ENCODE measurements around the gene KLHL30. TPM values are rescaled to one million over a fixed set of nuclear protein-coding genes. Genes with fewer than 3 reads are reported as not detected.

Gene KLHL30
- total and polyA plus RNA-seq, 11 donors = 5.1 to 43.7 (median 23.0) TPM

GRCh38 chr2:238123991-238124470 is 14.4 kb upstream of the KLHL30 start:
- intact Hi-C loops (cut with DNase I) = no loop called here
- DNase-seq (peak in 2 of 5 donors; percentile 11 to 49), ATAC-seq (no peak)
- Histone ChIP-seq H3K27me3 (no peaks in the 10 kb centered on the region), H3K36me3 (no peaks in the 10 kb centered on the region), H3K9me3 (no peaks in the 10 kb centered on the region), H3K4me1 (peaks cover 0 to 14% (median 0%) of the 10 kb centered on the region in 12 donors), H3K27ac (no peak overlapping the region), H3K4me3 (no peak overlapping the region)
- TF ChIP-seq POLR2A (IDR thresholded peaks at IDR 0.05) (no peak), CTCF (IDR thresholded peaks at IDR 0.05) (no peak)
- WGBS, 4 donors = 74 to 84% (median 76%) methylated on average over 8 to 14 of the region's 14 CpGs

GRCh38 chr2:238124488-238125126 is 13.9 kb upstream of the KLHL30 start:
- peaks cover 0 to 14% (median 0%) of the 10 kb centered on the region in 12 donors for H3K4me1 ChIP-seq
- TF ChIP-seq CTCF (IDR thresholded peaks at IDR 0.05) = no peak
- no peak for TF ChIP-seq POLR2A (IDR thresholded peaks at IDR 0.05)
- no peak overlapping the region for H3K4me3 ChIP-seq
- no peaks in the 10 kb centered on the region for H3K27me3 ChIP-seq
- no peak overlapping the region for H3K27ac ChIP-seq
- WGBS, 4 donors = 87 to 95% (median 90%) methylated on average over 19 of the region's 19 CpGs
- ATAC-seq (no peak), DNase-seq (peak in 2 of 5 donors; percentile 5 to 52)
- intact Hi-C loops (cut with DNase I) = no loop called here
- no peaks in the 10 kb centered on the region for H3K36me3 ChIP-seq
- no peaks in the 10 kb centered on the region for H3K9me3 ChIP-seq

- peak in 2 of 5 donors; percentile 10 to 33 for DNase-seq
- TF ChIP-seq POLR2A (IDR thresholded peaks at IDR 0.05) (no peak), CTCF (IDR thresholded peaks at IDR 0.05) (no peak)
- intact Hi-C loops (cut with DNase I) = no loop called here
- no peak overlapping the region for H3K4me3 ChIP-seq
- H3K9me3 ChIP-seq = no peaks in the 10 kb centered on the region
- no peaks in the 10 kb centered on the region for H3K36me3 ChIP-seq
- ATAC-seq = no peak
- no peak overlapping the region for H3K27ac ChIP-seq
- no peaks in the 10 kb centered on the region for H3K27me3 ChIP-seq
- H3K4me1 ChIP-seq = peaks cover 0 to 11% (median 0%) of the 10 kb centered on the region in 12 donors
- 81 to 90% (median 89%) methylated on average over 11 to 20 of the region's 20 CpGs for WGBS, 4 donors
These were observed 13.2 kb upstream of the KLHL30 start for GRCh38 chr2:238125127-238125885.

- TF ChIP-seq CTCF (IDR thresholded peaks at IDR 0.05) (no peak), POLR2A (IDR thresholded peaks at IDR 0.05) (no peak)
- DNase-seq (no peak), ATAC-seq (no peak)
- H3K27me3 ChIP-seq = no peaks in the 10 kb centered on the region
- H3K9me3 ChIP-seq = no peaks in the 10 kb centered on the region
- intact Hi-C loops (cut with DNase I) = no loop called here
- H3K4me3 ChIP-seq = no peak overlapping the region
- H3K4me1 ChIP-seq = peaks cover 0 to 9% (median 0%) of the 10 kb centered on the region in 12 donors
- WGBS, 4 donors = 72 to 98% (median 92%) methylated on average over 2 of the region's 2 CpGs
- no peaks in the 10 kb centered on the region for H3K36me3 ChIP-seq
- no peak overlapping the region for H3K27ac ChIP-seq
These were observed 12.1 kb upstream of the KLHL30 start for GRCh38 chr2:238126338-238126737.

All from heart left ventricle (tissue), 16 donors.